ENCODE data around the gene RSPH9. TPM values are rescaled to one million over a fixed set of nuclear protein-coding genes. Genes with fewer than 3 reads are reported as not detected.

Gene RSPH9
- total and polyA plus RNA-seq, 4 donors: under 0.01 to 0.19 (median 0.12) TPM

DNA sequence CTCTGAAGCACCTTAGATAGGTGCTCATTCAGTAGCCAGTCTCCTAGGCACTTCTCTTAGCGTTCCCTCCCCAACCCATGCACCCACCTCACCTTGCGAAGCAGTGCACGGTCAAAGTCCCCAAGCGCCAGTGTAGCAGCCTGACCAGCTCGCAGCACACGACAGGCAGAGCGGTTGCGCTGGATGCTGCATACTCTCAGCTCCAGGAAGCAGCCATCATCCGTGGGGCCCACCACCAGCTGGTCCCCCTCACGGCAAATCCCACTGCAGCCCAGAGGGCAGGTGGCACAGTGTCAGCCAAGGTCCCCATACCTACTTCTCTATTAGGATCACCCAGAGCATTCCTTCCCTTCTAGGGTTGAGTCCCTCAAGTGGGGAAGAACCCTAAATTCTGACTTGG is 22.3 kb upstream of the RSPH9 start:
- peaks cover 3 to 51% (median 31%) of the 10 kb centered on the region in 4 donors for H3K36me3 ChIP-seq (ENCODE audit: control insufficient read depth in 4 of 4, insufficient read depth in 3 of 4, low read depth in 1 of 4, low read length in 3 of 4)
- DNase-seq (ENCODE audit: low spot score): no peak
- H3K4me3 ChIP-seq (ENCODE audit: low read depth in 1 of 3, low read length in 3 of 3): no peak overlapping the region
- no peak for TF ChIP-seq HNF4A (conservative IDR thresholded peaks at IDR 0.05)
- TF ChIP-seq HNF4G (IDR thresholded peaks at IDR 0.05): no peak
- TF ChIP-seq YY1 (IDR thresholded peaks at IDR 0.05): no peak
- no peak for TF ChIP-seq RAD21 (IDR thresholded peaks at IDR 0.05)
- no peaks in the 10 kb centered on the region for H3K9me3 ChIP-seq (ENCODE audit: control insufficient read depth in 4 of 4, low read length in 3 of 4)
- H3K27ac ChIP-seq (ENCODE audit: low read depth in 1 of 2, low read length in 2 of 2): no peak overlapping the region
- no peak overlapping the region for H3K9ac ChIP-seq (ENCODE audit: low read depth in 1 of 2, low read length in 2 of 2)
- H3K4me1 ChIP-seq (ENCODE audit: control insufficient read depth in 4 of 4, insufficient read depth in 4 of 4, low read length in 3 of 4): peaks cover 0 to 9% (median 5%) of the 10 kb centered on the region in 4 donors
- 96% methylated on average over 10 of the region's 10 CpGs for WGBS
- no peaks in the 10 kb centered on the region for H3K27me3 ChIP-seq (ENCODE audit: control insufficient read depth in 4 of 4, insufficient read depth in 4 of 4, low read length in 3 of 4)

DNA sequence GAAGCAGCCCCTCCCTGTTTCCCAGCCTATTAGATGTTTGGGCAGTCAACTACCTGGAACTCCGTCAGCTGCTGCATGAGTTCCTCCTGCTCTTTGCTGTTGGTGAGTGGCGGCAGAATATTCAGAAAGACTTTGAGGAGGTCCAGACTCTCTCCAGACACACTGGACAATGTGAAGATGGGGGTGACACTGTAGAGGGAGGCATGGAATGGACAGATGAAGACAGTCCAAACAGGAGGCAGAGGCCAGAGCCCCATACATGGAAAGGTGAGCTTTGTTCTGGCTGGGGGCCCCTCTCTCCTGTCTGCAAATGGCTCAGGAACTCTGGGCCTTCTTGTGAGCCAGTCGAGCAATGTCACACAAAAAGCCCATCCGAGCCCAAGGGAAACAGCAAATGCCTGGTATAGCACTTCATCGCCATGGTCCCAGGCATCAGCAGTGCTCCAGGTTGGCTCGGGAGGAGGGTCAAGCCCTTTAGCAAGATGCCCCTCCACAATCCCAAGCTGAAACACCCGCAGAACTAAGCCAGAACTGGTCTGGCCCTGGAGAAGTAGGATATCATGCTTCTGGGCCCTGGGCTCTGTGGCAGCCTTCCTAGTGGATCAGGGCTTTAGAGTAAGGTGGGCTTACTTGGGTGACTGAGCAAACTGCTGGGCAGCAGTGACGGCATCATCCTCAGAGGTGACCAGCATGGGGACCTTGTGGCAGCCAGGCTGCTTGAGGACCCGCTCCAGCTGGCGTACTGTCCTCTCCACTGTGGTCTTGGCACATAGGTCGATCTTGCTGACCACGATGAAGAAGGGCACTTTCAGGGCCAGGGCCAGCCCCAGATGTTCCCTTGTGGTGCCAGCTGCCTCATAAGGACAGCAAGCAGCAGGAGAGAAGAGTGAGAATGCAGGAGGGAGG is 20.7 kb upstream of the RSPH9 start:
- peaks cover 0 to 16% (median 9%) of the 10 kb centered on the region in 4 donors for H3K4me1 ChIP-seq (ENCODE audit: control insufficient read depth in 4 of 4, insufficient read depth in 4 of 4, low read length in 3 of 4)
- WGBS: 94% methylated on average over 12 of the region's 12 CpGs
- H3K27ac ChIP-seq (ENCODE audit: low read depth in 1 of 2, low read length in 2 of 2): no peak overlapping the region
- no peaks in the 10 kb centered on the region for H3K27me3 ChIP-seq (ENCODE audit: control insufficient read depth in 4 of 4, insufficient read depth in 4 of 4, low read length in 3 of 4)
- no peaks in the 10 kb centered on the region for H3K9me3 ChIP-seq (ENCODE audit: control insufficient read depth in 4 of 4, low read length in 3 of 4)
- H3K36me3 ChIP-seq (ENCODE audit: control insufficient read depth in 4 of 4, insufficient read depth in 3 of 4, low read depth in 1 of 4, low read length in 3 of 4): peaks cover 3 to 51% (median 31%) of the 10 kb centered on the region in 4 donors
- no peak for DNase-seq (ENCODE audit: low spot score)
- no peak overlapping the region for H3K9ac ChIP-seq (ENCODE audit: low read depth in 1 of 2, low read length in 2 of 2)
- H3K4me3 ChIP-seq (ENCODE audit: low read depth in 1 of 3, low read length in 3 of 3): no peak overlapping the region
- TF ChIP-seq, protein P1, sequence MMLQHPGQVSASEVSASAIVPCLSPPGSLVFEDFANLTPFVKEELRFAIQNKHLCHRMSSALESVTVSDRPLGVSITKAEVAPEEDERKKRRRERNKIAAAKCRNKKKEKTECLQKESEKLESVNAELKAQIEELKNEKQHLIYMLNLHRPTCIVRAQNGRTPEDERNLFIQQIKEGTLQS (IDR thresholded peaks at IDR 0.05): no peak
- TF ChIP-seq HNF4A (conservative IDR thresholded peaks at IDR 0.05) (no peak), FOXA2 (IDR thresholded peaks at IDR 0.05) (no peak), SP1 (IDR thresholded peaks at IDR 0.05) (no peak), RAD21 (IDR thresholded peaks at IDR 0.05) (no peak), NR2F2 (IDR thresholded peaks at IDR 0.05) (no peak), EGR1 (IDR thresholded peaks at IDR 0.05; ENCODE audit: low read depth in 2 of 2) (no peak)
- TF ChIP-seq, protein P2, sequence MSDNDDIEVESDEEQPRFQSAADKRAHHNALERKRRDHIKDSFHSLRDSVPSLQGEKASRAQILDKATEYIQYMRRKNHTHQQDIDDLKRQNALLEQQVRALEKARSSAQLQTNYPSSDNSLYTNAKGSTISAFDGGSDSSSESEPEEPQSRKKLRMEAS (IDR thresholded peaks at IDR 0.05): no peak
- TF ChIP-seq, protein P3, sequence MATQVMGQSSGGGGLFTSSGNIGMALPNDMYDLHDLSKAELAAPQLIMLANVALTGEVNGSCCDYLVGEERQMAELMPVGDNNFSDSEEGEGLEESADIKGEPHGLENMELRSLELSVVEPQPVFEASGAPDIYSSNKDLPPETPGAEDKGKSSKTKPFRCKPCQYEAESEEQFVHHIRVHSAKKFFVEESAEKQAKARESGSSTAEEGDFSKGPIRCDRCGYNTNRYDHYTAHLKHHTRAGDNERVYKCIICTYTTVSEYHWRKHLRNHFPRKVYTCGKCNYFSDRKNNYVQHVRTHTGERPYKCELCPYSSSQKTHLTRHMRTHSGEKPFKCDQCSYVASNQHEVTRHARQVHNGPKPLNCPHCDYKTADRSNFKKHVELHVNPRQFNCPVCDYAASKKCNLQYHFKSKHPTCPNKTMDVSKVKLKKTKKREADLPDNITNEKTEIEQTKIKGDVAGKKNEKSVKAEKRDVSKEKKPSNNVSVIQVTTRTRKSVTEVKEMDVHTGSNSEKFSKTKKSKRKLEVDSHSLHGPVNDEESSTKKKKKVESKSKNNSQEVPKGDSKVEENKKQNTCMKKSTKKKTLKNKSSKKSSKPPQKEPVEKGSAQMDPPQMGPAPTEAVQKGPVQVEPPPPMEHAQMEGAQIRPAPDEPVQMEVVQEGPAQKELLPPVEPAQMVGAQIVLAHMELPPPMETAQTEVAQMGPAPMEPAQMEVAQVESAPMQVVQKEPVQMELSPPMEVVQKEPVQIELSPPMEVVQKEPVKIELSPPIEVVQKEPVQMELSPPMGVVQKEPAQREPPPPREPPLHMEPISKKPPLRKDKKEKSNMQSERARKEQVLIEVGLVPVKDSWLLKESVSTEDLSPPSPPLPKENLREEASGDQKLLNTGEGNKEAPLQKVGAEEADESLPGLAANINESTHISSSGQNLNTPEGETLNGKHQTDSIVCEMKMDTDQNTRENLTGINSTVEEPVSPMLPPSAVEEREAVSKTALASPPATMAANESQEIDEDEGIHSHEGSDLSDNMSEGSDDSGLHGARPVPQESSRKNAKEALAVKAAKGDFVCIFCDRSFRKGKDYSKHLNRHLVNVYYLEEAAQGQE (IDR thresholded peaks at IDR 0.05): no peak
- TF ChIP-seq, protein P4, sequence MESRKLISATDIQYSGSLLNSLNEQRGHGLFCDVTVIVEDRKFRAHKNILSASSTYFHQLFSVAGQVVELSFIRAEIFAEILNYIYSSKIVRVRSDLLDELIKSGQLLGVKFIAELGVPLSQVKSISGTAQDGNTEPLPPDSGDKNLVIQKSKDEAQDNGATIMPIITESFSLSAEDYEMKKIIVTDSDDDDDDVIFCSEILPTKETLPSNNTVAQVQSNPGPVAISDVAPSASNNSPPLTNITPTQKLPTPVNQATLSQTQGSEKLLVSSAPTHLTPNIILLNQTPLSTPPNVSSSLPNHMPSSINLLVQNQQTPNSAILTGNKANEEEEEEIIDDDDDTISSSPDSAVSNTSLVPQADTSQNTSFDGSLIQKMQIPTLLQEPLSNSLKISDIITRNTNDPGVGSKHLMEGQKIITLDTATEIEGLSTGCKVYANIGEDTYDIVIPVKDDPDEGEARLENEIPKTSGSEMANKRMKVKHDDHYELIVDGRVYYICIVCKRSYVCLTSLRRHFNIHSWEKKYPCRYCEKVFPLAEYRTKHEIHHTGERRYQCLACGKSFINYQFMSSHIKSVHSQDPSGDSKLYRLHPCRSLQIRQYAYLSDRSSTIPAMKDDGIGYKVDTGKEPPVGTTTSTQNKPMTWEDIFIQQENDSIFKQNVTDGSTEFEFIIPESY (IDR thresholded peaks at IDR 0.05): no peak

Measured in liver (tissue), 9 donors.